Cardiac fibroblast (primary cell): Measurements from ENCODE around the gene TSPAN1.

Source experiments
- DNase-seq, 2 donors: peaks; one replicate each; pipeline versions ENCODE4 v3.0.0 to v3.0.0-alpha.2; 2010; ENCODE audit warnings: low read depth in 2 of 2
- H3K4me3 ChIP-seq, 2 donors: replicated peaks in 1 of 2; 1 replicate in 1 of 2; 2 replicates in 1 of 2; pipeline ENCODE4 v1.5.1; 2011; ENCODE audit warnings: low read depth in 2 of 2, low read length in 2 of 2, mild to moderate bottlenecking in 2 of 2, moderate library complexity in 1 of 2
- CTCF ChIP-seq: IDR thresholded peaks from one replicate; pipeline ENCODE4 v1.5.1; 2011; ENCODE audit warnings: low read depth, mild to moderate bottlenecking, low read length, inconsistent platforms

The TSPAN1 gene

GRCh38 chr1:46179138-46180081, 4.5 kb downstream of the TSPAN1 start:
- peak; percentile 96 for TF ChIP-seq CTCF
- peak; percentile 88 to 91 for DNase-seq
- no peak overlapping the region for H3K4me3 ChIP-seq

GRCh38 chr1:46180082-46180616, 5.3 kb downstream of the TSPAN1 start:
- H3K4me3 ChIP-seq, result no peak overlapping the region
- no peak for TF ChIP-seq CTCF
- DNase-seq, result no peak

- peak in 1 of 2 donors; percentile 56 for DNase-seq
- H3K4me3 ChIP-seq, result no peak overlapping the region
- no peak for TF ChIP-seq CTCF
Measured at GRCh38 chr1:46181343-46182260, 6.7 kb downstream of the TSPAN1 start.

GRCh38 chr1:46183079-46183847, 8.4 kb downstream of the TSPAN1 start:
- no peak overlapping the region for H3K4me3 ChIP-seq
- no peak for TF ChIP-seq CTCF
- DNase-seq, result peak; percentile 91 to 97

- no peak overlapping the region for H3K4me3 ChIP-seq
- no peak for TF ChIP-seq CTCF
- DNase-seq, result no peak
Measured at GRCh38 chr1:46183926-46184557, 9.2 kb downstream of the TSPAN1 start.
